Heart left ventricle (tissue), 16 donors: ENCODE results near the gene B3GAT2. TPM values are rescaled to one million over a fixed set of nuclear protein-coding genes. Genes with fewer than 3 reads are reported as not detected.
"Not testable (repeated sequence)": the region's sequence is repeated elsewhere in the genome, so short reads cannot be mapped to it uniquely, and the experiment has no call there.

Experiments used
- ATAC-seq, 4 donors: fragments of 200-7000 bp; cut with Tn5 transposase; one replicate each; pipeline ENCODE4 v1.9.1; 2020 to 2022; ENCODE audit warnings: moderate library complexity in 4 of 4, mild to moderate bottlenecking in 3 of 4, moderate number of reproducible peaks in 1 of 4
- DNase-seq, 5 donors: peaks; one replicate each; pipeline ENCODE4 v3.0.0-alpha.2; 2020
- H3K27ac ChIP-seq, 12 donors: fragments of 200-600 bp; sonication (generic) in 4 of 12; one replicate each; pipeline versions ENCODE4 v1.5.0 to v1.8.0; 2016 to 2022; ENCODE audit warnings: mild to moderate bottlenecking in 2 of 12
- H3K27me3 ChIP-seq, 9 donors: fragments of 200-600 bp; sonication (generic) in 2 of 9; one replicate each; pipeline versions ENCODE4 v1.5.1 to v1.8.0; 2016 to 2022; ENCODE audit warnings: mild to moderate bottlenecking in 3 of 9
- H3K36me3 ChIP-seq, 9 donors: fragments of 200-600 bp; sonication (generic) in 2 of 9; one replicate each; pipeline versions ENCODE4 v1.5.0 to v1.8.0; 2018 to 2022; ENCODE audit warnings: mild to moderate bottlenecking in 2 of 9
- H3K4me1 ChIP-seq, 12 donors: fragments of 200-600 bp; sonication (generic) in 4 of 12; one replicate each; pipeline versions ENCODE4 v1.5.0 to v1.8.0; 2016 to 2022; ENCODE audit warnings: mild to moderate bottlenecking in 3 of 12
- H3K4me3 ChIP-seq, 12 donors: fragments of 200-600 bp; sonication (generic) in 4 of 12; one replicate each; pipeline versions ENCODE4 v1.5.0 to v1.8.0; 2017 to 2022; ENCODE audit warnings: mild to moderate bottlenecking in 9 of 12, moderate library complexity in 4 of 12
- H3K9me3 ChIP-seq, 12 donors: fragments of 200-600 bp; sonication (generic) in 4 of 12; one replicate each; pipeline versions ENCODE4 v1.5.0 to v1.8.0; 2016 to 2022; ENCODE audit warnings: mild to moderate bottlenecking in 1 of 12
- CTCF ChIP-seq, 12 donors: fragments of 200-600 bp; sonication (generic) in 4 of 12; IDR thresholded peaks; one replicate each; pipeline versions ENCODE4 v1.5.0 to v1.8.0; 2018 to 2022; ENCODE audit warnings: antibody characterized with exemption in 12 of 12, mild to moderate bottlenecking in 5 of 12
- POLR2A ChIP-seq, 2 donors: fragments of 450-650 bp; IDR thresholded peaks; one replicate each; pipeline ENCODE4 v1.6.1; 2017; ENCODE audit warnings: antibody characterized with exemption in 2 of 2, mild to moderate bottlenecking in 2 of 2, moderate library complexity in 2 of 2
- WGBS, 4 donors: extraction: QIAGEN DNeasy Blood & Tissue Kit in 2 of 4; methylation state at CpG; one replicate each; pipeline versions ENCODE4 v1.1.5 to v1.1.7; 2013 to 2018; 5-methylcytosine and 5-hydroxymethylcytosine counted together
- intact Hi-C, 10 donors: fragments of 100-400 bp; cut with DNase I; formaldehyde crosslinking; loops; one replicate each; pipeline versions ENCODE4 v1.11.1 to v1.14.2; 2022
- polyA plus RNA-seq, 2 donors: library from polyadenylated mRNA; stranded (reverse); fragments of 200-250 nt; gene quantifications; one replicate each; pipeline ENCODE4 v1.2.3, GENCODE V29; 2013
- total RNA-seq, 9 donors: library from RNA; depleted of rRNA in 2 of 9; stranded (reverse); fragments of >200 nt in 2 of 9; fragmentation: NEBNext Ultra II Directional in 3 of 9; extraction: Animal tissue kit (Norgen Biotek cat#: 25700) in 3 of 9; gene quantifications; one replicate each; pipeline versions ENCODE4 v1.1.0 to v1.2.4, GENCODE V29; 2016 to 2023
- donor health status: ischemic (EF 13 %, LVEDD 7.1; RV severe dilation, severe dysfunction).
- donor health status: healthy with polysubstance abuse.
- donor health status: DM: no; HTN: yes; CAD: no.
- donor health status: DM: no; HTN: no; CAD: no.
- donor health status: ischemic (EF 25% LVEDD 6.9; RV normal size, moderate dysfunction).
- donor health status: ischemic (EF 25% LVEDD 5.7; RV mildly dilated, moderate dysfunction).
- donor health status: healthy.
- donor health status: DM: yes; HTN: yes; CAD: no.
- donor health status: ischemic (EF 35%, LVEDD 5.7; RV mildly dilated, moderate dysfunction).
- donor health status: nonischemic (EF 11% LVEDD 7.7; RV severe dilation, severe dysfunction).
- donor health status: DM: yes; HTN: yes; CAD: no.
- donor health status: PGD.
- donor health status: ischemic (EF 29% LVEDD 5.4; RV normal size, mild dysfunction).
- donor health status: nonischemic (EF 23%, LVEDD 6.1; RV moderate dilation, normal function).

The B3GAT2 gene
- total and polyA plus RNA-seq, 11 donors: 0.04 to 0.09 (median 0.07) TPM; not detected in 5

GRCh38 chr6:70952608-70953165 is 4.2 kb downstream of the B3GAT2 start:
- no peak for DNase-seq
- WGBS, 4 donors: 73 to 75% (median 74%) methylated on average over 3 of the region's 3 CpGs
- Histone ChIP-seq H3K27me3 (peaks cover 0 to 48% (median 29%) of the 10 kb centered on the region in 9 donors), H3K9me3 (no peaks in the 10 kb centered on the region), H3K27ac (no peak overlapping the region), H3K4me1 (peaks cover 0 to 24% (median 18%) of the 10 kb centered on the region in 12 donors), H3K36me3 (no peaks in the 10 kb centered on the region), H3K4me3 (no peak overlapping the region)
- ATAC-seq: no peak
- intact Hi-C loops: loop anchor here in 1 of 10 donors (10.0 kb wide), 1 partner anchor 408 kb away; no protein-coding TSS in a partner anchor
- TF ChIP-seq POLR2A (IDR thresholded peaks at IDR 0.05) (no peak), CTCF (IDR thresholded peaks at IDR 0.05) (no peak)

DNA sequence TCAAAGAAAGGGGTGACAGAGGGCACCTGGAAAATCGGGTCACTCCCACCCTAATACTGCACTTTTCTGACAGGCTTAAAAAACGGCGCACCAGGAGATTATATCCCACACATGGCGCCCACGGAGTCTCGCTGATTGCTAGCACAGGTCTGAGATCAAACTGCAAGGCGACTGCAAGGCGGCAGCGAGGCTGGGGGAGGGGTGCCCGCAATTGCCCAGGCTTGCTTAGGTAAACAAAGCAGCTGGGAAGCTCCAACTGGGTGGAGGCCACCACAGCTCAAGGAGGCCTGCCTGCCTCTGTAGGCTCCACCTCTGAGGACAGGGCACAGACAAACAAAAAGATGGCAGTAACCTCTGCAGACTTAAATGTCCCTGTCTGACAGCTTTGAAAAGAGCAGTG is 12.5 kb downstream of the B3GAT2 start:
- intact Hi-C loops, H3K36me3 ChIP-seq, H3K4me1 ChIP-seq, H3K27ac ChIP-seq, H3K27me3 ChIP-seq, ATAC-seq, H3K9me3 ChIP-seq, H3K4me3 ChIP-seq, DNase-seq: not testable (repeated sequence)
- WGBS, 4 donors: 88 to 92% (median 90%) methylated on average over 10 of the region's 10 CpGs; no CpG with 5 or more reads in 1 of the 4 donors

GRCh38 chr6:70933853-70934252 is 23.0 kb downstream of the B3GAT2 start:
- no peak for ATAC-seq
- no peak overlapping the region for H3K27ac ChIP-seq
- no peak overlapping the region for H3K4me3 ChIP-seq
- no peak for DNase-seq
- WGBS, 4 donors: 80 to 88% (median 84%) methylated on average over 3 of the region's 3 CpGs
- intact Hi-C loops: no loop called here
- no peaks in the 10 kb centered on the region for H3K4me1 ChIP-seq
- no peaks in the 10 kb centered on the region for H3K36me3 ChIP-seq
- peaks cover 0 to 7% (median 0%) of the 10 kb centered on the region in 12 donors for H3K9me3 ChIP-seq
- TF ChIP-seq POLR2A (IDR thresholded peaks at IDR 0.05) (no peak), CTCF (IDR thresholded peaks at IDR 0.05) (no peak)
- H3K27me3 ChIP-seq: no peaks in the 10 kb centered on the region

DNA sequence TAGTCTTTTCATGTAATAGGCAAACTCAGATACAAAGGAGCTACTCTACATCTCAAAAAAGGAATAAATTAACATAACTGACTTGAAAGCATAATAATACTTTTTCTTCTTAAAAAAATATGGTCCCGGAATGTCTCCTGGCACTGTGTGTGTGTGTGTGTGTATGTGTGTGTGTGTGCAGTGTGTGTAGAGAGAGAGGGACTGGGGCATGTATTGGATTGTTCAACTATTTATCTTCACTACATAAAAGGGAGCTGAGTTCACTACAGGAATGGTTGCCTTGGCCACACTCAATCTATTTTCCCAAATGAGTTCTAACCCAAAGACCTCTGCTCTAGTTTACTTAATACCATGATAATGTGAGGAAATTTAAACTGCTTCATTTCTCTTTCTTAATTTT is 51.1 kb downstream of the B3GAT2 start:
- Histone ChIP-seq H3K36me3 (no peaks in the 10 kb centered on the region), H3K4me1 (no peaks in the 10 kb centered on the region), H3K4me3 (no peak overlapping the region), H3K27me3 (no peaks in the 10 kb centered on the region), H3K9me3 (no peaks in the 10 kb centered on the region), H3K27ac (no peak overlapping the region)
- DNase-seq (no peak), ATAC-seq (no peak)
- WGBS, 4 donors: 73 to 88% (median 85%) methylated on average over 1 of the region's 1 CpG
- TF ChIP-seq CTCF (IDR thresholded peaks at IDR 0.05) (no peak), POLR2A (IDR thresholded peaks at IDR 0.05) (no peak)
- intact Hi-C loops: no loop called here
